ENCODE data around the gene DGKD.

Gene DGKD

DNA sequence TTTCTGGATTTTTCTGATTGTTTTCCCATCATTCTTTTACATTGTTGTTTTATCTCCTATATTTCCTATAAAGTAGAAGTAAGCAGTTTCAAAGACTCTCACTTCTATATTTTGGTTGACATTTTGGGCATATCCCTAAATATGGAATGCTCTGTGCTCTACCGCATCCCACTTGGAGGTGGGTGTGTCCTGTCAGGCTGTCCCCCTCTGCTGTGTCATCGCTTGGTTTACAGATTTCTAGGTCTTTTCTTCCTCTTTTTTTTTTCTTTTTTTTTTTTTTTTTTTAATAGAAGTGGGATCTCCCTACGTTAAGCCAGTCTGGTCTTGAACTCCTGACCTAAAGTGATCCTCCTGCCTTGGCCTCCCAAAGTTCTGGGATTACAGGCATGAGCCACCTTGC lies 13.3 kb downstream of the DGKD start (continued):
- TF ChIP-seq CSRNP3 (CRISPR knock-in tag; IDR thresholded peaks at IDR 0.05) (no peak), ZNF70 (CRISPR knock-in tag; IDR thresholded peaks at IDR 0.05) (no peak), TOX (CRISPR knock-in tag; IDR thresholded peaks at IDR 0.05; ENCODE audit: borderline replicate concordance) (no peak), BACH2 (CRISPR knock-in tag; IDR thresholded peaks at IDR 0.05; ENCODE audit: borderline replicate concordance) (no peak), ISL1 (CRISPR knock-in tag; IDR thresholded peaks at IDR 0.05) (no peak), OSR1 (CRISPR knock-in tag; IDR thresholded peaks at IDR 0.05) (no peak), ZFP30 (CRISPR knock-in tag; IDR thresholded peaks at IDR 0.05) (no peak), GLIS3 (CRISPR knock-in tag; IDR thresholded peaks at IDR 0.05) (no peak)

GRCh38 chr2:233368756-233369155 lies 14.5 kb downstream of the DGKD start:
- ATAC-seq: no peak
- TF ChIP-seq OSR1 (CRISPR knock-in tag; IDR thresholded peaks at IDR 0.05) (no peak), ESRRG (CRISPR knock-in tag; IDR thresholded peaks at IDR 0.05) (no peak), GLIS3 (CRISPR knock-in tag; IDR thresholded peaks at IDR 0.05) (no peak), PPARA (CRISPR knock-in tag; IDR thresholded peaks at IDR 0.05; ENCODE audit: borderline replicate concordance) (no peak)

DNA sequence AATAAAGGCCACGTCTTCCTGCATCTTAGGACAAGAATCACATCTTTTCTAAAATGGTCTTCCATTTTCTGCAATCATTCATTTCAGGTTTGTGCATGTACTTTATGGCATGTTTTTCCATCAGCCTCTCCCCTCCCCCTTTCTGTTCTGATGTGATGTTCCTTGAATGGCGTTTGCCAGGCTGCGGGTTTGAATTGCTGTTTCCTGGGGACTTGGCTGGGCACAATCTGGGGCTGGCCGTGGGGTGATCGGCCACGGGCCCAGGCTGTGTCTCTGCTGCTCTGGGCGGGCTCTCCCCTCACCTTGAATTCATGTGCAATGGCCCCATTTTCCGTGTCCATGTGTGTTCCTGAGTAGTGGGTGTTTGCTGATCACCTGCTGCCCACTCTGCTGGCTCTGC lies 15.2 kb downstream of the DGKD start:
- TF ChIP-seq ZC3H10 (CRISPR knock-in tag; IDR thresholded peaks at IDR 0.05) (no peak), RARB (CRISPR knock-in tag; IDR thresholded peaks at IDR 0.05) (no peak), ZNF565 (CRISPR knock-in tag; conservative IDR thresholded peaks at IDR 0.05; ENCODE audit: low read depth) (no peak), ISL1 (CRISPR knock-in tag; IDR thresholded peaks at IDR 0.05) (no peak), ARNTL (CRISPR knock-in tag; IDR thresholded peaks at IDR 0.05; ENCODE audit: borderline replicate concordance, low read depth) (no peak), TOX (CRISPR knock-in tag; IDR thresholded peaks at IDR 0.05; ENCODE audit: borderline replicate concordance) (no peak), OSR1 (CRISPR knock-in tag; IDR thresholded peaks at IDR 0.05) (no peak), CSDC2 (CRISPR knock-in tag; IDR thresholded peaks at IDR 0.05) (no peak), ESRRG (CRISPR knock-in tag; IDR thresholded peaks at IDR 0.05) (no peak), ZFP3 (CRISPR knock-in tag; IDR thresholded peaks at IDR 0.05) (no peak), PATZ1 (CRISPR knock-in tag; IDR thresholded peaks at IDR 0.05; ENCODE audit: borderline replicate concordance) (no peak), ZNF8 (CRISPR knock-in tag; IDR thresholded peaks at IDR 0.05) (no peak), CSRNP3 (CRISPR knock-in tag; IDR thresholded peaks at IDR 0.05) (no peak), GLIS3 (CRISPR knock-in tag; IDR thresholded peaks at IDR 0.05) (no peak), ZFP30 (CRISPR knock-in tag; IDR thresholded peaks at IDR 0.05) (no peak), ZNF70 (CRISPR knock-in tag; IDR thresholded peaks at IDR 0.05) (no peak), TCF4 (CRISPR knock-in tag; IDR thresholded peaks at IDR 0.05; ENCODE audit: borderline replicate concordance) (no peak)
- TF ChIP-seq, protein P1, sequence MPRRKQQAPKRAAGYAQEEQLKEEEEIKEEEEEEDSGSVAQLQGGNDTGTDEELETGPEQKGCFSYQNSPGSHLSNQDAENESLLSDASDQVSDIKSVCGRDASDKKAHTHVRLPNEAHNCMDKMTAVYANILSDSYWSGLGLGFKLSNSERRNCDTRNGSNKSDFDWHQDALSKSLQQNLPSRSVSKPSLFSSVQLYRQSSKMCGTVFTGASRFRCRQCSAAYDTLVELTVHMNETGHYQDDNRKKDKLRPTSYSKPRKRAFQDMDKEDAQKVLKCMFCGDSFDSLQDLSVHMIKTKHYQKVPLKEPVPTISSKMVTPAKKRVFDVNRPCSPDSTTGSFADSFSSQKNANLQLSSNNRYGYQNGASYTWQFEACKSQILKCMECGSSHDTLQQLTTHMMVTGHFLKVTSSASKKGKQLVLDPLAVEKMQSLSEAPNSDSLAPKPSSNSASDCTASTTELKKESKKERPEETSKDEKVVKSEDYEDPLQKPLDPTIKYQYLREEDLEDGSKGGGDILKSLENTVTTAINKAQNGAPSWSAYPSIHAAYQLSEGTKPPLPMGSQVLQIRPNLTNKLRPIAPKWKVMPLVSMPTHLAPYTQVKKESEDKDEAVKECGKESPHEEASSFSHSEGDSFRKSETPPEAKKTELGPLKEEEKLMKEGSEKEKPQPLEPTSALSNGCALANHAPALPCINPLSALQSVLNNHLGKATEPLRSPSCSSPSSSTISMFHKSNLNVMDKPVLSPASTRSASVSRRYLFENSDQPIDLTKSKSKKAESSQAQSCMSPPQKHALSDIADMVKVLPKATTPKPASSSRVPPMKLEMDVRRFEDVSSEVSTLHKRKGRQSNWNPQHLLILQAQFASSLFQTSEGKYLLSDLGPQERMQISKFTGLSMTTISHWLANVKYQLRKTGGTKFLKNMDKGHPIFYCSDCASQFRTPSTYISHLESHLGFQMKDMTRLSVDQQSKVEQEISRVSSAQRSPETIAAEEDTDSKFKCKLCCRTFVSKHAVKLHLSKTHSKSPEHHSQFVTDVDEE (CRISPR knock-in tag; IDR thresholded peaks at IDR 0.05): no peak
- TF ChIP-seq, protein P2, sequence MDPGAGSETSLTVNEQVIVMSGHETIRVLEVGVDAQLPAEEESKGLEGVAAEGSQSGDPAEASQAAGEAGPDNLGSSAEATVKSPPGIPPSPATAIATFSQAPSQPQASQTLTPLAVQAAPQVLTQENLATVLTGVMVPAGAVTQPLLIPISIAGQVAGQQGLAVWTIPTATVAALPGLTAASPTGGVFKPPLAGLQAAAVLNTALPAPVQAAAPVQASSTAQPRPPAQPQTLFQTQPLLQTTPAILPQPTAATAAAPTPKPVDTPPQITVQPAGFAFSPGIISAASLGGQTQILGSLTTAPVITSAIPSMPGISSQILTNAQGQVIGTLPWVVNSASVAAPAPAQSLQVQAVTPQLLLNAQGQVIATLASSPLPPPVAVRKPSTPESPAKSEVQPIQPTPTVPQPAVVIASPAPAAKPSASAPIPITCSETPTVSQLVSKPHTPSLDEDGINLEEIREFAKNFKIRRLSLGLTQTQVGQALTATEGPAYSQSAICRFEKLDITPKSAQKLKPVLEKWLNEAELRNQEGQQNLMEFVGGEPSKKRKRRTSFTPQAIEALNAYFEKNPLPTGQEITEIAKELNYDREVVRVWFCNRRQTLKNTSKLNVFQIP (CRISPR knock-in tag; IDR thresholded peaks at IDR 0.05; ENCODE audit: borderline replicate concordance, low read depth): no peak

More for the DNA sequence above, 15.2 kb downstream of the DGKD start:
- no peak for ATAC-seq

Measured in SK-N-SH treated with all-trans-retinoic acid at 6 μM for 48 hours (cell line).